Endodermal cell (in vitro differentiated cells): ENCODE measurements around the gene ANKRD17. TPM values are rescaled to one million over a fixed set of nuclear protein-coding genes. Genes with fewer than 3 reads are reported as not detected.

Source experiments
- DNase-seq: peaks from one replicate; pipeline ENCODE4 v3.0.0-alpha.2; 2017
- H3K27ac ChIP-seq: 2 replicates; pipeline ENCODE4 v1.5.1; 2013; ENCODE audit warnings: mild to moderate bottlenecking, low read depth, low read length, moderate library complexity
- H3K27me3 ChIP-seq: 2 replicates; pipeline ENCODE4 v1.6.1; 2013; ENCODE audit warnings: mild to moderate bottlenecking, low read length, moderate library complexity; ENCODE audit not compliant: insufficient read depth, control insufficient read depth, poor library complexity, severe bottlenecking
- H3K36me3 ChIP-seq: 2 replicates; pipeline ENCODE4 v1.7.0; 2013; ENCODE audit warnings: mild to moderate bottlenecking, low read length, moderate library complexity; ENCODE audit not compliant: control insufficient read depth, insufficient read depth
- H3K4me1 ChIP-seq: one replicate; pipeline ENCODE4 v1.7.0; 2013; ENCODE audit warnings: low read length; ENCODE audit not compliant: control insufficient read depth, insufficient read depth
- H3K4me3 ChIP-seq: 2 replicates; pipeline ENCODE4 v1.5.1; 2013; ENCODE audit warnings: mild to moderate bottlenecking, low read length, moderate library complexity
- H3K9ac ChIP-seq: 2 replicates; pipeline ENCODE4 v1.6.1; 2013; ENCODE audit warnings: mild to moderate bottlenecking, low read length, moderate library complexity; ENCODE audit not compliant: poor library complexity, severe bottlenecking; ENCODE audit errors: extremely low read depth
- H3K9me3 ChIP-seq: 2 replicates; pipeline ENCODE4 v1.6.1; 2013; ENCODE audit warnings: mild to moderate bottlenecking, low read length, moderate library complexity; ENCODE audit not compliant: control insufficient read depth
- H3K27ac Mint-ChIP-seq: 2 replicates; pipeline ENCODE4 v1.8.0; 2020; ENCODE audit warnings: mixed read lengths
- H3K27me3 Mint-ChIP-seq: 2 replicates; pipeline ENCODE4 v1.8.0; 2021; ENCODE audit warnings: mild to moderate bottlenecking, mixed read lengths; ENCODE audit not compliant: insufficient read depth
- H3K36me3 Mint-ChIP-seq: 2 replicates; pipeline ENCODE4 v1.8.0; 2020; ENCODE audit warnings: low read depth, mixed read lengths
- H3K4me1 Mint-ChIP-seq: 2 replicates; pipeline ENCODE4 v1.8.0; 2020; ENCODE audit warnings: mixed read lengths
- H3K4me3 Mint-ChIP-seq: 2 replicates; pipeline ENCODE4 v1.8.0; 2020; ENCODE audit warnings: mild to moderate bottlenecking, moderate library complexity, mixed read lengths
- H3K9me3 Mint-ChIP-seq: 2 replicates; pipeline ENCODE4 v1.8.0; 2020; ENCODE audit warnings: mild to moderate bottlenecking, mixed read lengths
- CTCF ChIP-seq: fragments of 200-600 bp; sonication (generic); conservative IDR thresholded peaks from 2 replicates; pipeline ENCODE4 v1.5.0; 2021; ENCODE audit warnings: antibody characterized with exemption, mild to moderate bottlenecking
- WGBS, 2 experiments: methylation state at CpG; one replicate each; pipeline versions ENCODE4 v1.1.5 to v1.1.7; 2013; ENCODE audit warnings: missing lambda C conversion rate in 2 of 2, mixed read lengths in 1 of 2; ENCODE audit not compliant: insufficient coverage in 1 of 2, insufficient read length in 1 of 2; 5-methylcytosine and 5-hydroxymethylcytosine counted together
- total RNA-seq, 2 donors: library from RNA; stranded (reverse); fragmentation: NEBNext Ultra II Directional in 1 of 2; extraction: Animal tissue kit (Norgen Biotek cat#: 25700) in 1 of 2; gene quantifications; 2 replicates in 1 of 2; 3 replicates in 1 of 2; pipeline ENCODE4 v1.2.1, GENCODE V29; 2021

The ANKRD17 gene
- total RNA-seq, 2 donors from 2014 or later = 83.6 to 84.3 TPM

GRCh38 chr4:73075832-73076231 is 182.8 kb downstream of the ANKRD17 start:
- 87 to 90% methylated on average over 2 to 3 of the region's 3 CpGs for WGBS, 2 experiments
- no peak for TF ChIP-seq CTCF
- Histone ChIP-seq H3K9me3 (no peaks in the 10 kb centered on the region), H3K9ac (no peak overlapping the region), H3K27me3 (no peaks in the 10 kb centered on the region), H3K36me3 (peaks cover 65% of the 10 kb centered on the region), H3K27ac (no peak overlapping the region), H3K4me1 (no peaks in the 10 kb centered on the region), H3K4me3 (no peak overlapping the region)
- DNase-seq = no peak
- Mint-ChIP-seq H3K36me3 (peaks cover 40% of the 10 kb centered on the region), H3K27ac (no peak overlapping the region), H3K27me3 (no peaks in the 10 kb centered on the region), H3K4me1 (peaks cover 7% of the 10 kb centered on the region), H3K4me3 (no peak overlapping the region), H3K9me3 (no peaks in the 10 kb centered on the region)

GRCh38 chr4:73070074-73070390 is 188.6 kb downstream of the ANKRD17 start:
- Histone ChIP-seq H3K27me3 (no peaks in the 10 kb centered on the region), H3K27ac (peak overlapping the region; percentile 36), H3K4me3 (peak overlapping the region; percentile 91), H3K4me1 (peaks cover 2% of the 10 kb centered on the region), H3K9me3 (no peaks in the 10 kb centered on the region), H3K9ac (peak overlapping the region; percentile 85), H3K36me3 (peaks cover 28% of the 10 kb centered on the region)
- H3K27ac Mint-ChIP-seq = peak overlapping the region; percentile 99
- H3K4me1 Mint-ChIP-seq = peaks cover 21% of the 10 kb centered on the region
- no peak for TF ChIP-seq CTCF
- DNase-seq = no peak
- H3K4me3 Mint-ChIP-seq = peak overlapping the region; percentile 85
- 34 to 39% methylated on average over 8 to 9 of the region's 9 CpGs for WGBS, 2 experiments
- no peaks in the 10 kb centered on the region for H3K9me3 Mint-ChIP-seq
- H3K27me3 Mint-ChIP-seq = no peaks in the 10 kb centered on the region
- peaks cover 10% of the 10 kb centered on the region for H3K36me3 Mint-ChIP-seq

- Mint-ChIP-seq H3K36me3 (peaks cover 9% of the 10 kb centered on the region), H3K27me3 (no peaks in the 10 kb centered on the region), H3K27ac (peak within 1 kb of the TSS; percentile 99), H3K4me1 (peaks cover 21% of the 10 kb centered on the region), H3K4me3 (peak within 1 kb of the TSS; percentile 85), H3K9me3 (no peaks in the 10 kb centered on the region)
- Histone ChIP-seq H3K4me1 (peaks cover 2% of the 10 kb centered on the region), H3K9me3 (no peaks in the 10 kb centered on the region), H3K36me3 (peaks cover 25% of the 10 kb centered on the region), H3K9ac (peak within 1 kb of the TSS; percentile 85), H3K4me3 (peak within 1 kb of the TSS; percentile 91), H3K27ac (peak within 1 kb of the TSS; percentile 93), H3K27me3 (no peaks in the 10 kb centered on the region)
- peak; percentile 98 for DNase-seq
- TF ChIP-seq CTCF = peak; percentile 23
- 0% methylated on average over 4 to 62 of the region's 62 CpGs for WGBS, 2 experiments
Measured at GRCh38 chr4:73069338-73070073, 189.1 kb downstream of the ANKRD17 start, which contains the start of gene COX18. Gene COX18, minus strand, starts transcription at chr4:73069716. Its CDS starts 67 bp downstream, at chr4:73069649.
